Endothelial cell of umbilical vein (primary cell): Measurements from ENCODE around the gene PCGF5.

Experiments used
- CTCF ChIP-seq, 2 donors: IDR thresholded peaks; 1 replicate in 1 of 2; 2 replicates in 1 of 2; pipeline ENCODE4 v1.5.1; 2011; ENCODE audit warnings: low read length in 2 of 2, mild to moderate bottlenecking in 2 of 2, moderate library complexity in 2 of 2, control low read depth in 1 of 2, inconsistent platforms in 1 of 2, low read depth in 1 of 2; ENCODE audit not compliant: insufficient read depth in 1 of 2; ENCODE audit errors: extremely low read depth in 1 of 2
- EZH2 ChIP-seq: IDR thresholded peaks from 2 replicates; pipeline ENCODE4 v1.6.1; 2012; ENCODE audit warnings: borderline replicate concordance, low read depth, mild to moderate bottlenecking, moderate library complexity, low read length, inconsistent platforms; ENCODE audit not compliant: severe bottlenecking
- MAX ChIP-seq: IDR thresholded peaks from 2 replicates; pipeline ENCODE4 v1.6.1; 2011; ENCODE audit not compliant: insufficient read depth, insufficient read length
- MYC ChIP-seq: IDR thresholded peaks from one replicate; pipeline ENCODE4 v1.6.1; 2011; ENCODE audit warnings: mild to moderate bottlenecking, low read depth, low read length
- POLR2A ChIP-seq: IDR thresholded peaks from 2 replicates; pipeline ENCODE4 v1.6.1; 2012; ENCODE audit warnings: low read depth, mild to moderate bottlenecking, control low read depth, low read length
- POLR2AphosphoS5 ChIP-seq: IDR thresholded peaks from 2 replicates; pipeline ENCODE4 v1.6.1; 2012; ENCODE audit warnings: low read depth, mild to moderate bottlenecking, control low read depth, low read length, moderate library complexity; ENCODE audit not compliant: insufficient read depth

DNA sequence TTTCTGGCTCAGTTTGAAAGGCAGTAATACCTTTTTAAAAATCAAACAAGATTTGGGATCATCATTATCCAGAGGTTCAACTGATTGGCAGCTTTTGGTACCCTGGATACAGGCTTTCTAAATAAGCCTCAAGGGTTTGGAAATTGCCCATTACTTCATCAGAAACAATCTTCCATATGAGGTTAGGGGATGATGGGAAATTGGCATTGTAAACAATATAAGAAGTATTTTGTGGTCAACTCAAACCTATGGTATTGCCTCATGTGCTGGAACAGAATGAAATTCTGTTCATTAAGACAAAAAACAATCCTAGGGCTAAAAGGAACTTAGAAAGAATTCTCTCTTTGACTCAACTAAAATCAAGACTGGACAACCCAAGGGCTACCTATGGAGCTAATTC lies 97.1 kb downstream of the PCGF5 start:
- TF ChIP-seq CTCF (IDR thresholded peaks at IDR 0.05; ENCODE audit: extremely low read depth in 1 of 2, insufficient read depth in 1 of 2, low read depth in 1 of 2, low read length in 2 of 2) (no peak), EZH2 (no peak), POLR2A (no peak), MYC (no peak), POLR2AphosphoS5 (no peak), MAX (no peak)
